NT2/D1 (cell line): ENCODE data around the gene MYL12A.

ENCODE experiments used
- SUZ12 ChIP-seq: IDR thresholded peaks from 2 replicates; pipeline ENCODE4 v1.6.1; 2011; ENCODE audit not compliant: insufficient read length, insufficient read depth; ENCODE audit errors: extremely low read depth
- YY1 ChIP-seq: IDR thresholded peaks from 2 replicates; pipeline ENCODE4 v1.6.1; 2011; ENCODE audit not compliant: insufficient read length, insufficient read depth
- ZNF274 ChIP-seq: IDR thresholded peaks from 2 replicates; pipeline ENCODE4 v1.6.1; 2011; ENCODE audit warnings: mild to moderate bottlenecking, low read depth, low read length

DNA sequence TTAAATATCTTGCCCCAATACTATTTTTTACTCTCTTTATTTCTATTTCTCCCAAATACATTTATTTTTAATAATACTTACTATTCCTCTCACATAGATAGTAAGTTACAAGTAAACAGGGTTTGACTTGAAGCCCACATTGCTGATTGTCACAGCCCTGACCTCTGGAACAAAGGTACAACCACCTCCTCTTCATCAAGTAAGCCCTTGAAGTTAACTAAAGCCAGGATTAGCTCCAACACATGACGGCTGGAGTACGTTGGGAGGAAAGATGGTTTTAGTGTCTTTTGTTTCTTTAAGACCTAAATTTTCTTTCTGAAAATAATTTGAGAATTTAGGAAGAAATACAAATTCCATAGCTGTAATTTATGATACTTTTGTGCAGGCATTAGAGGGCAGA lies 28.8 kb upstream of the MYL12A start:
- TF ChIP-seq ZNF274 (no peak), YY1 (no peak), SUZ12 (no peak)
